Esophagus muscularis mucosa (tissue), 4 donors: ENCODE measurements around the gene ANTXRL. TPM values are rescaled to one million over a fixed set of nuclear protein-coding genes. Genes with fewer than 3 reads are reported as not detected.

ENCODE experiments used
- DNase-seq: peaks from one replicate; pipeline ENCODE4 v3.0.0-alpha.2; 2017; ENCODE audit errors: extremely low spot score
- H3K27ac ChIP-seq, 4 donors: fragments of 200-600 bp; sonication (generic); replicated peaks in 1 of 4; 1 replicate in 3 of 4; 2 replicates in 1 of 4; pipeline ENCODE4 v1.5.1; 2016 to 2019; ENCODE audit warnings: mild to moderate bottlenecking in 1 of 4
- H3K27me3 ChIP-seq, 4 donors: fragments of 200-600 bp; sonication (generic); one replicate each; pipeline versions ENCODE4 v1.5.1 to v1.6.0; 2016 to 2019
- H3K36me3 ChIP-seq, 4 donors: fragments of 200-600 bp; sonication (generic); one replicate each; pipeline ENCODE4 v1.5.1; 2016 to 2019
- H3K4me1 ChIP-seq, 4 donors: fragments of 200-600 bp; sonication (generic); one replicate each; pipeline ENCODE4 v1.5.1; 2016 to 2019
- H3K4me3 ChIP-seq, 4 donors: fragments of 200-600 bp; sonication (generic); 1 replicate in 2 of 4; 2 replicates in 2 of 4; pipeline ENCODE4 v1.5.1; 2016 to 2019; ENCODE audit warnings: mild to moderate bottlenecking in 4 of 4, moderate library complexity in 1 of 4
- H3K9me3 ChIP-seq, 4 donors: fragments of 200-600 bp; sonication (generic); 1 replicate in 3 of 4; 2 replicates in 1 of 4; pipeline ENCODE4 v1.5.1; 2016 to 2019
- EP300 ChIP-seq: sonication (generic); formaldehyde crosslinking; IDR thresholded peaks from one replicate; pipeline ENCODE4 v1.6.1; 2017; ENCODE audit warnings: antibody characterized with exemption
- POLR2A ChIP-seq: fragments of 450-650 bp; IDR thresholded peaks from one replicate; pipeline ENCODE4 v1.6.1; 2017; ENCODE audit warnings: antibody characterized with exemption, moderate library complexity, mild to moderate bottlenecking, low read depth
- POLR2AphosphoS5 ChIP-seq, 2 donors: sonication (generic); formaldehyde crosslinking; IDR thresholded peaks; one replicate each; pipeline ENCODE4 v1.6.1; 2017; ENCODE audit warnings: antibody characterized with exemption in 2 of 2
- whole genome bisulfite sequencing: methylation state at CpG from one replicate; pipeline ENCODE4 v1.1.5; 2018; 5-methylcytosine and 5-hydroxymethylcytosine counted together
- intact Hi-C: fragments of 100-400 bp; cut with DNase I; formaldehyde crosslinking; loops from one replicate; pipeline ENCODE4 v1.15.1; 2023
- total RNA-seq, 4 donors: library from RNA; depleted of rRNA; stranded (reverse); fragments of >200 nt; gene quantifications; one replicate each; pipeline versions ENCODE4 v1.1.0 to v1.2.1, GENCODE V29; 2016
- TF ChIP-seq, protein P1 (sequence below), 3 experiments: fragments of 200-600 bp in 2 of 3; fragments of 450-650 bp in 1 of 3; sonication (generic) in 2 of 3; IDR thresholded peaks; one replicate each; pipeline ENCODE4 v1.5.1; 2017 to 2019; ENCODE audit warnings: antibody characterized with exemption in 3 of 3, mild to moderate bottlenecking in 2 of 3, moderate library complexity in 1 of 3

The ANTXRL gene
- total RNA-seq, 4 donors from 2014 or later, result not detected

- TF ChIP-seq, protein P1, sequence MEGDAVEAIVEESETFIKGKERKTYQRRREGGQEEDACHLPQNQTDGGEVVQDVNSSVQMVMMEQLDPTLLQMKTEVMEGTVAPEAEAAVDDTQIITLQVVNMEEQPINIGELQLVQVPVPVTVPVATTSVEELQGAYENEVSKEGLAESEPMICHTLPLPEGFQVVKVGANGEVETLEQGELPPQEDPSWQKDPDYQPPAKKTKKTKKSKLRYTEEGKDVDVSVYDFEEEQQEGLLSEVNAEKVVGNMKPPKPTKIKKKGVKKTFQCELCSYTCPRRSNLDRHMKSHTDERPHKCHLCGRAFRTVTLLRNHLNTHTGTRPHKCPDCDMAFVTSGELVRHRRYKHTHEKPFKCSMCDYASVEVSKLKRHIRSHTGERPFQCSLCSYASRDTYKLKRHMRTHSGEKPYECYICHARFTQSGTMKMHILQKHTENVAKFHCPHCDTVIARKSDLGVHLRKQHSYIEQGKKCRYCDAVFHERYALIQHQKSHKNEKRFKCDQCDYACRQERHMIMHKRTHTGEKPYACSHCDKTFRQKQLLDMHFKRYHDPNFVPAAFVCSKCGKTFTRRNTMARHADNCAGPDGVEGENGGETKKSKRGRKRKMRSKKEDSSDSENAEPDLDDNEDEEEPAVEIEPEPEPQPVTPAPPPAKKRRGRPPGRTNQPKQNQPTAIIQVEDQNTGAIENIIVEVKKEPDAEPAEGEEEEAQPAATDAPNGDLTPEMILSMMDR (IDR thresholded peaks at IDR 0.05), result no peak
- TF ChIP-seq POLR2A (no peak), POLR2AphosphoS5 (IDR thresholded peaks at IDR 0.05) (no peak), EP300 (no peak)
- H3K27me3 ChIP-seq, result no peaks in the 10 kb centered on the region
- H3K4me1 ChIP-seq, result peaks cover 13 to 33% (median 23%) of the 10 kb centered on the region in 4 donors
- WGBS, result 97% methylated on average over 7 of the region's 7 CpGs
- no peak for DNase-seq
- no peaks in the 10 kb centered on the region for H3K36me3 ChIP-seq
- no peaks in the 10 kb centered on the region for H3K9me3 ChIP-seq
- no peak overlapping the region for H3K27ac ChIP-seq
- no peak overlapping the region for H3K4me3 ChIP-seq
- intact Hi-C loops, result no loop called here
Observed at GRCh38 chr10:46287846-46288477, 1.2 kb downstream of the ANTXRL start.

DNA sequence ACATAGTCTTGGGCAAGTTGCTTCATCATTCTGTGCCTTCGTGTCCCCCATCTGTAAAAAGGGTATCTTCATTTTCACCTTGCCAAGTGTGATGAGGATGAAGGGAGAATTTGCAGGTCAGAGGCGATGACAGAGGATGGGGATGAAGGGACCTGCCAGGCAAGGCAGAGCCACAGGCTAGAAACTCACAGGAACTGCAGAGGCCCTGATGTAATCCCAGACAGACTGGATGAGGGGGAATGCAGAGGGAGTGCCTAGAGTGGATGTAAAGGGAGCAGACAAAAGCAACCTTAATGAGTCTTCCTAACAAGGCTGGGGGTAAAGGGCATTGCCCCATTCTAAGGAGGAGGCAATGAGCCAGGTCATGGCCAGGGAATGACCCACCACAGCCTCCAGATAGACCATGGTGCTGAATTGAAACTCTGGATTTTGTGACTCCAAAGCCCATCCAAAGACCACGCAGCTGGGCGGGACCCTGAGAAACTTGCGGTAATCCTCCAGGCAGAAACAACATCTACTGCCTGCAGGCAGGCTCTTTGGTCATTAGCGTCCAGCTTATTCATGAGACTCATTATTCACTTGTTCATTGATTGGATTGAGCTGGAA lies 1.9 kb downstream of the ANTXRL start:
- intact Hi-C loops, result no loop called here
- Histone ChIP-seq H3K36me3 (no peaks in the 10 kb centered on the region), H3K9me3 (no peaks in the 10 kb centered on the region)

GRCh38 chr10:46289209-46289810 lies 2.5 kb downstream of the ANTXRL start:
- Histone ChIP-seq H3K4me3 (no peak overlapping the region), H3K4me1 (peaks cover 0 to 20% (median 9%) of the 10 kb centered on the region in 4 donors), H3K36me3 (no peaks in the 10 kb centered on the region), H3K9me3 (no peaks in the 10 kb centered on the region), H3K27me3 (no peaks in the 10 kb centered on the region), H3K27ac (no peak overlapping the region)
- 85% methylated on average over 7 of the region's 7 CpGs for WGBS
- intact Hi-C loops, result no loop called here
- no peak for DNase-seq
- no peak for TF ChIP-seq EP300
- TF ChIP-seq, protein P1 (IDR thresholded peaks at IDR 0.05), result no peak
- TF ChIP-seq POLR2AphosphoS5 (IDR thresholded peaks at IDR 0.05), result no peak
- TF ChIP-seq POLR2A, result no peak

More for the DNA sequence above, 1.9 kb downstream of the ANTXRL start:
- no peak overlapping the region for H3K4me3 ChIP-seq
- H3K4me1 ChIP-seq, result peaks cover 6 to 26% (median 15%) of the 10 kb centered on the region in 4 donors
- TF ChIP-seq EP300 (no peak), POLR2A (no peak), POLR2AphosphoS5 (IDR thresholded peaks at IDR 0.05) (no peak)
- TF ChIP-seq, protein P1 (IDR thresholded peaks at IDR 0.05), result no peak
- no peak for DNase-seq
- H3K27me3 ChIP-seq, result no peaks in the 10 kb centered on the region
- no peak overlapping the region for H3K27ac ChIP-seq
- WGBS, result 90% methylated on average over 6 of the region's 6 CpGs

DNA sequence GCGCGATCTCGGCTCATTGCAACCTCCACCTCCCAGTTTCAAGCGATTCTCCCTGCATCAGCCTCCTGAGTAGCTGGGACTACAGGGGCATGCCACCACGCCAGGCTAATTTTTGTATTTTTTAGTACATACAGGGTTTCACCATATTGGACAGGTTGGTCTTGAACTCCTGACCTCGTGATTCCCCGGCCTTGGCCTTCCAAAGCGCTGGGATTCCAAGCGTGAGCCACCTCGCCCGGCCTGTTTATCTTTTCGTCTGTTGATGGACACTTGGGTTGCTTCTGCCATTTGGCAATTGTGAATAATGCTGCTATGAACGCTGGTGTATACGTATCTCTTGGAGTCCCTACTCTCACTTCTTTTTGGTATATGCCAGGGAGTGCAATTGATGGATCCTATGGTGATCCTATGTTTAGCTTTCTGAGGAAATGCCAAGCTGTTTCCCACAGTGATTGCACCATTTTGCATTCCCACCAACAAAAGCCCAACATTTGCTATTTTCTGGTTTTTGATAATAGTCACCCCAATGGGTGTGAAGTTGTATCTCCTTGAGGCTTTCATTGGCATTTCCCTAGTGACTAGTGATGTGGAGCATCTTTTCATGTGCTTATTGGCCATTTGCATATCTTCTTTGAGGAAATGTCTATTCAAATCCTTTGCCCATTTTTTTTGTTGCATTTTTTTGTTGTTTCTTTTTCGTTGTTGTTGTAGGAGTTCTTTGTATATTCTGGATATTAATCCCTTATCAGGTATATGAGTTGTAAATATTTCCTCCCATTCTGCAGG lies 3.5 kb downstream of the ANTXRL start:
- Histone ChIP-seq H3K4me1 (peaks cover 0 to 13% (median 4%) of the 10 kb centered on the region in 4 donors), H3K36me3 (no peaks in the 10 kb centered on the region), H3K4me3 (no peak overlapping the region), H3K27ac (no peak overlapping the region), H3K27me3 (no peaks in the 10 kb centered on the region), H3K9me3 (no peaks in the 10 kb centered on the region)
- intact Hi-C loops, result no loop called here
- WGBS, result 90% methylated on average over 15 of the region's 15 CpGs
- no peak for DNase-seq
- TF ChIP-seq EP300 (no peak), POLR2AphosphoS5 (IDR thresholded peaks at IDR 0.05) (no peak), POLR2A (no peak)
- TF ChIP-seq, protein P1 (IDR thresholded peaks at IDR 0.05), result no peak
